HEK293 (cell line): ENCODE measurements around the gene XRN2.

Source experiments
- CTCF ChIA-PET: fragments of 350-600 bp; formaldehyde crosslinking; extraction: SDS; loops from one replicate; lab custom pipeline; 2021; ENCODE audit warnings: antibody characterized with exemption; lab: Yijun Ruan, JAX
- POLR2A ChIA-PET: fragments of 300-600 bp; formaldehyde crosslinking; extraction: SDS; loops from one replicate; lab custom pipeline; 2020; ENCODE audit warnings: antibody characterized with exemption, inconsistent platforms; lab: Yijun Ruan, JAX
- H3K27ac ChIP-seq: fragments of 200-500 bp; sonication (Bioruptor generic); 2 replicates; pipeline ENCODE4 v1.5.1; 2014; ENCODE audit warnings: low read depth, low read length, control low read depth, inconsistent platforms; ENCODE audit errors: extremely low read depth
- H3K36me3 ChIP-seq, 2 experiments: fragments of 200-500 bp in 1 of 2; sonication (Bioruptor generic) in 1 of 2; 1 replicate in 1 of 2; 2 replicates in 1 of 2; pipeline ENCODE4 v1.5.1; 2014 to 2017; ENCODE audit warnings: inconsistent platforms in 2 of 2, low read length in 2 of 2; ENCODE audit not compliant: control insufficient read depth in 2 of 2, insufficient read depth in 1 of 2
- H3K4me1 ChIP-seq: fragments of 200-500 bp; sonication (Bioruptor generic); 2 replicates; pipeline ENCODE4 v1.5.1; 2014; ENCODE audit warnings: mild to moderate bottlenecking, low read length, inconsistent platforms; ENCODE audit not compliant: control insufficient read depth, insufficient read depth
- H3K4me3 ChIP-seq: 2 replicates; pipeline ENCODE4 v1.5.1; 2011; ENCODE audit warnings: low read depth, mild to moderate bottlenecking, control low read depth, low read length, moderate library complexity
- H3K9me3 ChIP-seq: fragments of 200-500 bp; sonication (Bioruptor generic); 2 replicates; pipeline ENCODE4 v1.5.1; 2014; ENCODE audit warnings: low read depth, low read length, inconsistent platforms; ENCODE audit not compliant: control insufficient read depth, insufficient read depth
- BCL6B ChIP-seq: fragments of 450-650 bp; formaldehyde crosslinking; IDR thresholded peaks from 2 replicates; pipeline ENCODE4 v1.5.1; 2017; ENCODE audit warnings: missing biosample characterization, missing genetic modification characterization
- FEZF1 ChIP-seq: fragments of 450-650 bp; formaldehyde crosslinking; IDR thresholded peaks from 2 replicates; pipeline ENCODE4 v1.5.1; 2016; ENCODE audit warnings: missing biosample characterization, missing genetic modification characterization
- GLIS2 ChIP-seq: fragments of 450-650 bp; formaldehyde crosslinking; IDR thresholded peaks from 2 replicates; pipeline ENCODE4 v1.5.1; 2016; ENCODE audit warnings: missing biosample characterization, missing genetic modification characterization
- HOXD13 ChIP-seq: sonication (generic); formaldehyde crosslinking; IDR thresholded peaks from 2 replicates; pipeline ENCODE4 v1.8.0; 2022; ENCODE audit warnings: missing genetic modification reagents, borderline replicate concordance
- PRDM4 ChIP-seq: fragments of 450-650 bp; formaldehyde crosslinking; IDR thresholded peaks from 2 replicates; pipeline ENCODE4 v1.5.1; 2017; ENCODE audit warnings: missing biosample characterization, missing genetic modification characterization
- REPIN1 ChIP-seq: fragments of 450-650 bp; formaldehyde crosslinking; IDR thresholded peaks from 2 replicates; pipeline ENCODE4 v1.5.1; 2017; ENCODE audit warnings: missing biosample characterization, missing genetic modification characterization, low read depth
- SALL2 ChIP-seq: fragments of 450-650 bp; formaldehyde crosslinking; IDR thresholded peaks from 2 replicates; pipeline ENCODE4 v1.5.0; 2017; ENCODE audit warnings: missing biosample characterization, mild to moderate bottlenecking, missing genetic modification characterization, borderline replicate concordance
- SP2 ChIP-seq: fragments of 450-650 bp; formaldehyde crosslinking; IDR thresholded peaks from 2 replicates; pipeline ENCODE4 v1.5.1; 2016; ENCODE audit warnings: missing biosample characterization, missing genetic modification characterization
- ZBTB20 ChIP-seq: fragments of 450-650 bp; formaldehyde crosslinking; IDR thresholded peaks from 2 replicates; pipeline ENCODE4 v1.5.1; 2016; ENCODE audit warnings: missing biosample characterization, missing genetic modification characterization
- ZBTB8A ChIP-seq: fragments of 450-650 bp; formaldehyde crosslinking; IDR thresholded peaks from 2 replicates; pipeline ENCODE4 v1.5.1; 2016; ENCODE audit warnings: missing biosample characterization, missing genetic modification characterization
- ZNF214 ChIP-seq: fragments of 450-650 bp; formaldehyde crosslinking; IDR thresholded peaks from 2 replicates; pipeline ENCODE4 v1.5.1; 2017; ENCODE audit warnings: missing biosample characterization, mild to moderate bottlenecking, missing genetic modification characterization, borderline replicate concordance
- ZNF239 ChIP-seq: fragments of 450-650 bp; formaldehyde crosslinking; IDR thresholded peaks from 2 replicates; pipeline ENCODE4 v1.5.1; 2016; ENCODE audit warnings: missing biosample characterization, missing genetic modification characterization
- ZNF404 ChIP-seq: fragments of 450-650 bp; formaldehyde crosslinking; IDR thresholded peaks from 2 replicates; pipeline ENCODE4 v1.5.1; 2017; ENCODE audit warnings: missing biosample characterization, missing genetic modification characterization
- ZNF423 ChIP-seq: fragments of 450-650 bp; formaldehyde crosslinking; IDR thresholded peaks from 2 replicates; pipeline ENCODE4 v1.5.1; 2016; ENCODE audit warnings: missing biosample characterization, missing genetic modification characterization
- ZNF449 ChIP-seq: fragments of 450-650 bp; formaldehyde crosslinking; IDR thresholded peaks from 2 replicates; pipeline ENCODE4 v1.5.1; 2017; ENCODE audit warnings: missing biosample characterization, mild to moderate bottlenecking, missing genetic modification characterization, moderate library complexity
- ZNF654 ChIP-seq: fragments of 450-650 bp; formaldehyde crosslinking; IDR thresholded peaks from 2 replicates; pipeline ENCODE4 v1.5.1; 2016; ENCODE audit warnings: low read depth, missing biosample characterization, missing genetic modification characterization
- ZNF76 ChIP-seq: fragments of 450-650 bp; formaldehyde crosslinking; IDR thresholded peaks from 2 replicates; pipeline ENCODE4; 2016; ENCODE audit warnings: low read depth, missing biosample characterization, missing genetic modification characterization, borderline replicate concordance
- ZNF785 ChIP-seq: fragments of 450-650 bp; formaldehyde crosslinking; IDR thresholded peaks from 2 replicates; pipeline ENCODE4 v1.5.1; 2016; ENCODE audit warnings: missing biosample characterization, missing genetic modification characterization
- TF ChIP-seq, protein P1 (sequence below): fragments of 450-650 bp; formaldehyde crosslinking; IDR thresholded peaks from 2 replicates; pipeline ENCODE4 v1.5.1; 2017; ENCODE audit warnings: missing biosample characterization, missing genetic modification characterization

XRN2 gene

GRCh38 chr20:21377701-21378100, 74.6 kb downstream of the XRN2 start:
- no peak overlapping the region for H3K27ac ChIP-seq
- no peak overlapping the region for H3K4me3 ChIP-seq
- H3K4me1 ChIP-seq = peaks cover 3% of the 10 kb centered on the region
- H3K9me3 ChIP-seq = no peaks in the 10 kb centered on the region
- ChIA-PET POLR2A (no interaction called here), CTCF (interaction anchor here (1.2 kb wide), 1 partner anchor 142 kb away, joined by 3 read pairs; no protein-coding TSS in a partner anchor)
- TF ChIP-seq ZNF449 (tag by site-specific recombination) (no peak), ZNF423 (tag by site-specific recombination) (no peak), PRDM4 (no peak), GLIS2 (no peak), ZNF404 (tag by site-specific recombination) (no peak)
- peaks cover 4 to 19% of the 10 kb centered on the region in 2 experiments; a peak in 1 of 3 replicates for H3K36me3 ChIP-seq

- Histone ChIP-seq H3K9me3 (no peaks in the 10 kb centered on the region), H3K27ac (no peak overlapping the region), H3K36me3 (peaks cover 4 to 23% of the 10 kb centered on the region in 2 experiments; a peak in 1 of 3 replicates), H3K4me1 (peaks cover 3% of the 10 kb centered on the region)
- CTCF ChIA-PET = interaction anchor here (1.2 kb wide), 1 partner anchor 143 kb away, joined by 3 read pairs; no protein-coding TSS in a partner anchor
- TF ChIP-seq REPIN1 (tag by site-specific recombination) = no peak
- TF ChIP-seq HOXD13 = no peak
- TF ChIP-seq ZNF239 (tag by site-specific recombination) = no peak
- no peak for TF ChIP-seq SP2 (tag by site-specific recombination)
- TF ChIP-seq ZBTB20 (tag by site-specific recombination) = no peak
- no peak for TF ChIP-seq ZNF404 (tag by site-specific recombination)
- TF ChIP-seq, all 188 proteins: peak for 0
- H3K4me3 ChIP-seq = no peak overlapping the region
- POLR2A ChIA-PET = no interaction called here
Measured at GRCh38 chr20:21378259-21378658, 75.1 kb downstream of the XRN2 start.

GRCh38 chr20:21380711-21381110, 77.6 kb downstream of the XRN2 start:
- TF ChIP-seq BCL6B (tag by site-specific recombination) = no peak
- no peak for TF ChIP-seq ZNF654 (tag by site-specific recombination)
- no peak for TF ChIP-seq ZNF785 (tag by site-specific recombination)
- no peak for TF ChIP-seq ZNF214 (tag by site-specific recombination)
- no peak for TF ChIP-seq ZNF76 (tag by site-specific recombination)
- TF ChIP-seq ZNF449 (tag by site-specific recombination) = no peak
- TF ChIP-seq ZBTB8A = no peak
- TF ChIP-seq, protein P1, sequence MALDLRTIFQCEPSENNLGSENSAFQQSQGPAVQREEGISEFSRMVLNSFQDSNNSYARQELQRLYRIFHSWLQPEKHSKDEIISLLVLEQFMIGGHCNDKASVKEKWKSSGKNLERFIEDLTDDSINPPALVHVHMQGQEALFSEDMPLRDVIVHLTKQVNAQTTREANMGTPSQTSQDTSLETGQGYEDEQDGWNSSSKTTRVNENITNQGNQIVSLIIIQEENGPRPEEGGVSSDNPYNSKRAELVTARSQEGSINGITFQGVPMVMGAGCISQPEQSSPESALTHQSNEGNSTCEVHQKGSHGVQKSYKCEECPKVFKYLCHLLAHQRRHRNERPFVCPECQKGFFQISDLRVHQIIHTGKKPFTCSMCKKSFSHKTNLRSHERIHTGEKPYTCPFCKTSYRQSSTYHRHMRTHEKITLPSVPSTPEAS (tag by site-specific recombination) = no peak
- no peak for TF ChIP-seq FEZF1 (tag by site-specific recombination)
- TF ChIP-seq SALL2 (tag by site-specific recombination) = no peak
- TF ChIP-seq, all 188 proteins: peak for 0
- Histone ChIP-seq H3K4me3 (no peak overlapping the region), H3K27ac (no peak overlapping the region), H3K9me3 (no peaks in the 10 kb centered on the region), H3K4me1 (no peaks in the 10 kb centered on the region; the same call in 1 of the 2 replicates), H3K36me3 (peaks cover 0 to 36% of the 10 kb centered on the region in 2 experiments; a peak in 2 of 3 replicates)
- ChIA-PET CTCF (interaction anchor here (0.7 to 1.2 kb wide), 2 partner anchors 11 to 144 kb away, joined by 3 to 4 read pairs; no protein-coding TSS in a partner anchor), POLR2A (no interaction called here)
